IPS-11a (cell line): ENCODE data around the gene PSMD2.

ENCODE experiments used
- H3K4me3 ChIP-seq: one replicate; pipeline ENCODE4 v1.5.1; 2013; ENCODE audit warnings: low read depth, low read length, control low read depth

The PSMD2 gene

GRCh38 chr3:184315871-184316661, 17.0 kb downstream of the PSMD2 start:
- peak overlapping the region; percentile 81 for H3K4me3 ChIP-seq

- H3K4me3 ChIP-seq = no peak overlapping the region
Observed at GRCh38 chr3:184316792-184317191, 17.8 kb downstream of the PSMD2 start.

- no peak overlapping the region for H3K4me3 ChIP-seq
Observed at GRCh38 chr3:184317201-184317600, 18.2 kb downstream of the PSMD2 start.

GRCh38 chr3:184320104-184320445, 21.0 kb downstream of the PSMD2 start:
- no peak overlapping the region for H3K4me3 ChIP-seq

- H3K4me3 ChIP-seq = no peak overlapping the region
Observed at GRCh38 chr3:184321666-184322065, 22.6 kb downstream of the PSMD2 start.

GRCh38 chr3:184322731-184323487, 23.9 kb downstream of the PSMD2 start:
- no peak overlapping the region for H3K4me3 ChIP-seq

- H3K4me3 ChIP-seq = no peak overlapping the region
Observed at GRCh38 chr3:184323696-184324095, 24.7 kb downstream of the PSMD2 start.

- no peak overlapping the region for H3K4me3 ChIP-seq
Observed at GRCh38 chr3:184325269-184325668, 26.2 kb downstream of the PSMD2 start.

GRCh38 chr3:184325715-184326369, 26.8 kb downstream of the PSMD2 start:
- H3K4me3 ChIP-seq = no peak overlapping the region

GRCh38 chr3:184327171-184327570, 28.1 kb downstream of the PSMD2 start:
- no peak overlapping the region for H3K4me3 ChIP-seq

- no peak overlapping the region for H3K4me3 ChIP-seq
Observed at GRCh38 chr3:184328516-184328915, 29.5 kb downstream of the PSMD2 start.

GRCh38 chr3:184332370-184333090, 33.5 kb downstream of the PSMD2 start:
- H3K4me3 ChIP-seq = no peak overlapping the region

- no peak overlapping the region for H3K4me3 ChIP-seq
Observed at GRCh38 chr3:184333190-184333589, 34.1 kb downstream of the PSMD2 start.

- H3K4me3 ChIP-seq = no peak overlapping the region
Observed at GRCh38 chr3:184333700-184334099, 34.7 kb downstream of the PSMD2 start.

GRCh38 chr3:184334470-184335158, 35.6 kb downstream of the PSMD2 start:
- no peak overlapping the region for H3K4me3 ChIP-seq

- no peak overlapping the region for H3K4me3 ChIP-seq
Observed at GRCh38 chr3:184335291-184335660, 36.2 kb downstream of the PSMD2 start.

- H3K4me3 ChIP-seq = peak overlapping the region; percentile 69
Observed at GRCh38 chr3:184335661-184336546, 36.9 kb downstream of the PSMD2 start.

GRCh38 chr3:184336547-184337398, 37.7 kb downstream of the PSMD2 start:
- peak overlapping the region; percentile 69 for H3K4me3 ChIP-seq

- peak within 1 kb of the TSS; percentile 69 for H3K4me3 ChIP-seq
Observed at GRCh38 chr3:184337399-184337714, 38.3 kb downstream of the PSMD2 start, which contains the start of gene FAM131A. TSS of gene FAM131A (plus strand) at chr3:184337600. CDS start at chr3:184337631, 31 bp downstream.
